SK-N-SH treated with all-trans-retinoic acid at 6 μM for 48 hours (cell line): ENCODE measurements around the gene C3orf18.

Experiments
- ATAC-seq: fragments of 200-7000 bp; cut with Tn5 transposase; 3 replicates; pipeline ENCODE4 v1.9.1; 2020; ENCODE audit warnings: mild to moderate bottlenecking, moderate library complexity
- ARNTL ChIP-seq: fragments of 450-650 bp; formaldehyde crosslinking; IDR thresholded peaks from 2 replicates; pipeline ENCODE4 v1.5.0; 2020; ENCODE audit warnings: low read depth, mild to moderate bottlenecking, moderate library complexity, borderline replicate concordance
- BACH2 ChIP-seq: fragments of 250-450 bp; sonication (Bioruptor Pico); IDR thresholded peaks from 2 replicates; pipeline ENCODE4 v1.9.0; 2021; ENCODE audit warnings: mild to moderate bottlenecking, borderline replicate concordance
- CSDC2 ChIP-seq: fragments of 250-450 bp; sonication (Bioruptor Pico); IDR thresholded peaks from 2 replicates; pipeline ENCODE4 v1.5.0; 2020; ENCODE audit warnings: mild to moderate bottlenecking, moderate library complexity
- ESRRG ChIP-seq: fragments of 250-450 bp; sonication (Bioruptor Pico); IDR thresholded peaks from 2 replicates; pipeline ENCODE4 v1.6.1; 2021; ENCODE audit warnings: mild to moderate bottlenecking
- GLIS3 ChIP-seq: fragments of 250-450 bp; sonication (Bioruptor Pico); IDR thresholded peaks from 2 replicates; pipeline ENCODE4 v1.5.0; 2020; ENCODE audit warnings: mild to moderate bottlenecking, moderate library complexity
- ISL1 ChIP-seq: fragments of 250-450 bp; sonication (Bioruptor Pico); IDR thresholded peaks from 2 replicates; pipeline ENCODE4 v2.1.2; 2022; ENCODE audit warnings: mild to moderate bottlenecking, moderate library complexity
- OSR1 ChIP-seq: fragments of 250-450 bp; sonication (Bioruptor Pico); IDR thresholded peaks from 2 replicates; pipeline ENCODE4 v1.8.0; 2022; ENCODE audit warnings: moderate library complexity, mild to moderate bottlenecking, inconsistent platforms
- PPARA ChIP-seq: fragments of 250-450 bp; sonication (Bioruptor Pico); IDR thresholded peaks from 2 replicates; pipeline ENCODE4 v1.5.0; 2020; ENCODE audit warnings: mild to moderate bottlenecking, borderline replicate concordance
- RARB ChIP-seq: fragments of 250-450 bp; sonication (Bioruptor Pico); IDR thresholded peaks from 2 replicates; pipeline ENCODE4 v1.8.0; 2021; ENCODE audit warnings: mild to moderate bottlenecking, moderate library complexity
- SNAI2 ChIP-seq: fragments of 250-450 bp; sonication (Bioruptor Pico); IDR thresholded peaks from 2 replicates; pipeline ENCODE4 v1.5.0; 2020; ENCODE audit warnings: mild to moderate bottlenecking, moderate library complexity
- TOX ChIP-seq: fragments of 250-450 bp; sonication (Bioruptor Pico); IDR thresholded peaks from 2 replicates; pipeline ENCODE4 v1.8.0; 2021; ENCODE audit warnings: mild to moderate bottlenecking, moderate library complexity, borderline replicate concordance
- ZC3H10 ChIP-seq: fragments of 250-450 bp; sonication (Bioruptor Pico); IDR thresholded peaks from 2 replicates; pipeline ENCODE4 v1.5.1; 2021; ENCODE audit warnings: mild to moderate bottlenecking, moderate library complexity
- ZFP3 ChIP-seq: fragments of 250-450 bp; sonication (Bioruptor Pico); IDR thresholded peaks from 2 replicates; pipeline ENCODE4 v1.5.0; 2020; ENCODE audit warnings: mild to moderate bottlenecking, moderate library complexity
- ZNF565 ChIP-seq: fragments of 450-650 bp; formaldehyde crosslinking; conservative IDR thresholded peaks from 2 replicates; pipeline ENCODE4 v1.5.0; 2020; ENCODE audit warnings: low read depth, mild to moderate bottlenecking, moderate library complexity
- ZNF70 ChIP-seq: fragments of 450-650 bp; formaldehyde crosslinking; IDR thresholded peaks from 2 replicates; pipeline ENCODE4 v1.5.0; 2020; ENCODE audit warnings: mild to moderate bottlenecking, moderate library complexity
- ZNF8 ChIP-seq: fragments of 450-650 bp; formaldehyde crosslinking; IDR thresholded peaks from 2 replicates; pipeline ENCODE4 v1.5.0; 2020; ENCODE audit warnings: mild to moderate bottlenecking, moderate library complexity
- TF ChIP-seq, protein P1 (sequence below): fragments of 250-450 bp; sonication (Bioruptor Pico); IDR thresholded peaks from 2 replicates; pipeline ENCODE4 v1.8.0; 2020; ENCODE audit warnings: mild to moderate bottlenecking, moderate library complexity, borderline replicate concordance
- TF ChIP-seq, protein P2 (sequence below): fragments of 250-450 bp; sonication (Bioruptor Pico); IDR thresholded peaks from 2 replicates; pipeline ENCODE4 v1.8.0; 2021; ENCODE audit warnings: low read depth, mild to moderate bottlenecking, moderate library complexity, borderline replicate concordance
- TF ChIP-seq, protein P3 (sequence below): fragments of 250-450 bp; sonication (Bioruptor Pico); IDR thresholded peaks from 2 replicates; pipeline ENCODE4 v1.5.1; 2020; ENCODE audit warnings: low read depth, mild to moderate bottlenecking, moderate library complexity
- TF ChIP-seq, protein P4 (sequence below): fragments of 250-450 bp; sonication (Bioruptor Pico); IDR thresholded peaks from 2 replicates; pipeline ENCODE4 v1.5.1; 2021; ENCODE audit warnings: mild to moderate bottlenecking, moderate library complexity
- TF ChIP-seq, protein P5 (sequence below): fragments of 250-450 bp; sonication (Bioruptor Pico); IDR thresholded peaks from 2 replicates; pipeline ENCODE4 v1.5.0; 2020; ENCODE audit warnings: mild to moderate bottlenecking, moderate library complexity

The C3orf18 gene

DNA sequence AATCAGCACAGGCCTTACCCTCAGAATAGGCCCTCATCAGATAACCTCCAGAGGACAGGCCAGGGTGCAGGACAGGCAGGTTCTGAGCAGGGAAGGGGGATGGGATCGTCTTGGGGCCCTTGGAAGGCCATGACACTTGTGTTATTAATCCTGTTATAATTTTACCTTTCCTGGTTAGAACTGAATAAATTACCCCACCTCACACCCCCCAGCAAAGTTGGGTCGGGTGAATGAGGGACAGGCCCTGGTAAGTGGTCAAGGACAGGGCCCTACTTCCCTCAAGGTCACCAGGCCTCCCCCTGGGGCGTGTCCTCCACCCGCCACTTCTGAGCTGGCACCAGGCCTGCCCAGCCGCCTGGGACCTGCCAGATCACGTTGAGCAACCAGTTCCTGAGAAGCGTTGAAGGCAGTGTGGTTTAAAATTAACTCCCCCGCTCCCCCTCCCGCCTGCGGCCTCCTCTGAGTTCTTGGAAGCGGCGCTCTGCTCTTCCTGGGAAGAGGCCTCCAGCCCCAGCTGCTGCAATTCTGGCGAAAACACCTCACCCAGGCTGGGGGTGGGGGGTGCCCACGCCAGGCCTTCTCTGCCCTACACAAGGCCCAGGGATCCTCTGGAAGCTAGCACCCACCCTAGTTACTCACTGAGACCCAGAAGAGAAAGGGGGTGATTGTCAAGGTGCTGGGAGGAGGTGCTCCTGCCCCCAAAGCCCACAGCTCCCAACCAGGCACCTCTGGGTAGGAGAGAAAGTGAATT lies 33.5 kb upstream of the C3orf18 start:
- TF ChIP-seq GLIS3 (peak; percentile 78; the same call in 1 of the 2 replicates), ISL1 (CRISPR knock-in tag) (peak; percentile 23; the same call in 1 of the 2 replicates), RARB (CRISPR knock-in tag) (no peak)
- peak; percentile 94 for ATAC-seq

DNA sequence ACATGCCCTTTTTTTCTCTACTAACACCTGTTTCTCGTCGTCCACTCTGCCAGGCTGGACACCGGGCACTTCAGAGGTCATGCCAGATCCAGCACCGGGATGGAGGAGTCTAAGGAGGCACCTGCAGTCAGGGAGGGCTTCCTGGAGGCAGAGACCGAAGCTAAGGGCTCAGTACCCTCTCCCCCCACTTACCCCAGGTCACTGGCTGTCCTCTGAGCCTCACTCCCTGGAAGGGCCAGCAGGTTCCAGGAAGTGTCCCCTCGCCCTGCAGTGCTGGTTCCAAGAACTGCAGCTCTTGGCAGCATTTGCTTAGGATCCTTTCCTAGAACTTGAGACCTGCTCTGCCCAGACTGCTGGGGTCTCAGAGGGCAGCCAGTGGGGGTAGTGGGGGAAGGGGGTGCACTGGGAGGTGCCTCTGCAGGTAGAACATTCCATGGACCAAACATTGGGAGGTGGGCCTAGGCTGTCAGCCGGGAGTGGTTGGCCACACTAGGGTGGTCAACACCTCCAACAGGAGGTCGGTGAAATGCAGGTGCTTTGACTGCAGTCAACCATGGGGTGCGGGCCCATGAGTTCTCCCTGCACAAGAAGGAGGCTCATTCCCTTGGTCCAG lies 32.7 kb upstream of the C3orf18 start:
- ATAC-seq, result no peak
- TF ChIP-seq ZNF8 (CRISPR knock-in tag) (no peak), GLIS3 (no peak), ZNF70 (CRISPR knock-in tag) (no peak), PPARA (CRISPR knock-in tag) (no peak), ZNF565 (CRISPR knock-in tag) (no peak), ZC3H10 (CRISPR knock-in tag) (no peak)
- TF ChIP-seq, protein P1, sequence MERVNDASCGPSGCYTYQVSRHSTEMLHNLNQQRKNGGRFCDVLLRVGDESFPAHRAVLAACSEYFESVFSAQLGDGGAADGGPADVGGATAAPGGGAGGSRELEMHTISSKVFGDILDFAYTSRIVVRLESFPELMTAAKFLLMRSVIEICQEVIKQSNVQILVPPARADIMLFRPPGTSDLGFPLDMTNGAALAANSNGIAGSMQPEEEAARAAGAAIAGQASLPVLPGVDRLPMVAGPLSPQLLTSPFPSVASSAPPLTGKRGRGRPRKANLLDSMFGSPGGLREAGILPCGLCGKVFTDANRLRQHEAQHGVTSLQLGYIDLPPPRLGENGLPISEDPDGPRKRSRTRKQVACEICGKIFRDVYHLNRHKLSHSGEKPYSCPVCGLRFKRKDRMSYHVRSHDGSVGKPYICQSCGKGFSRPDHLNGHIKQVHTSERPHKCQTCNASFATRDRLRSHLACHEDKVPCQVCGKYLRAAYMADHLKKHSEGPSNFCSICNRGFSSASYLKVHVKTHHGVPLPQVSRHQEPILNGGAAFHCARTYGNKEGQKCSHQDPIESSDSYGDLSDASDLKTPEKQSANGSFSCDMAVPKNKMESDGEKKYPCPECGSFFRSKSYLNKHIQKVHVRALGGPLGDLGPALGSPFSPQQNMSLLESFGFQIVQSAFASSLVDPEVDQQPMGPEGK (CRISPR knock-in tag), result no peak
- TF ChIP-seq, protein P2, sequence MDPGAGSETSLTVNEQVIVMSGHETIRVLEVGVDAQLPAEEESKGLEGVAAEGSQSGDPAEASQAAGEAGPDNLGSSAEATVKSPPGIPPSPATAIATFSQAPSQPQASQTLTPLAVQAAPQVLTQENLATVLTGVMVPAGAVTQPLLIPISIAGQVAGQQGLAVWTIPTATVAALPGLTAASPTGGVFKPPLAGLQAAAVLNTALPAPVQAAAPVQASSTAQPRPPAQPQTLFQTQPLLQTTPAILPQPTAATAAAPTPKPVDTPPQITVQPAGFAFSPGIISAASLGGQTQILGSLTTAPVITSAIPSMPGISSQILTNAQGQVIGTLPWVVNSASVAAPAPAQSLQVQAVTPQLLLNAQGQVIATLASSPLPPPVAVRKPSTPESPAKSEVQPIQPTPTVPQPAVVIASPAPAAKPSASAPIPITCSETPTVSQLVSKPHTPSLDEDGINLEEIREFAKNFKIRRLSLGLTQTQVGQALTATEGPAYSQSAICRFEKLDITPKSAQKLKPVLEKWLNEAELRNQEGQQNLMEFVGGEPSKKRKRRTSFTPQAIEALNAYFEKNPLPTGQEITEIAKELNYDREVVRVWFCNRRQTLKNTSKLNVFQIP (CRISPR knock-in tag), result no peak
- TF ChIP-seq, all 23 proteins: peak for 0

DNA sequence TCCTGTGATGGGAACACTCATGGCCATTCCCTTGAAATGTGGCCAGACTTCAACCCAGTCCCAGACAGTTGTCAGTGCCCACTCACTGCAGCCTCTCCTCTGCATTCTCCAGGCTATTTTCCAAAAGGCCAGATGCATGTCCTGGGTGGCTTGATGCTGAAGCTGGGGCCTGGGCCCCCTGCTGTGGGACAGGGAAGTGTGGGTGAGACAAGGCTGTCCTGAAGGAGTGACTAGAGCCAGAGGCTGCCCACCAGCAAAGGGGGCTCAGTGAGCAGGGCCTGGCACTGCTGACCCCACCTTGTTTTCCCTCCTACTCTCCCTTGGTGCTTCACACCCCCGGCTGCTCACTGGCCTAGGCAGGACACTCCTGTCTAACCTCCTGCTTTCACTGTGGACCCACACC lies 32.2 kb upstream of the C3orf18 start:
- ATAC-seq, result no peak
- TF ChIP-seq, protein P3, sequence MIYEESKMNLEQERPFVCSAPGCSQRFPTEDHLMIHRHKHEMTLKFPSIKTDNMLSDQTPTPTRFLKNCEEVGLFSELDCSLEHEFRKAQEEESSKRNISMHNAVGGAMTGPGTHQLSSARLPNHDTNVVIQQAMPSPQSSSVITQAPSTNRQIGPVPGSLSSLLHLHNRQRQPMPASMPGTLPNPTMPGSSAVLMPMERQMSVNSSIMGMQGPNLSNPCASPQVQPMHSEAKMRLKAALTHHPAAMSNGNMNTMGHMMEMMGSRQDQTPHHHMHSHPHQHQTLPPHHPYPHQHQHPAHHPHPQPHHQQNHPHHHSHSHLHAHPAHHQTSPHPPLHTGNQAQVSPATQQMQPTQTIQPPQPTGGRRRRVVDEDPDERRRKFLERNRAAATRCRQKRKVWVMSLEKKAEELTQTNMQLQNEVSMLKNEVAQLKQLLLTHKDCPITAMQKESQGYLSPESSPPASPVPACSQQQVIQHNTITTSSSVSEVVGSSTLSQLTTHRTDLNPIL (CRISPR knock-in tag), result no peak
- TF ChIP-seq ESRRG (CRISPR knock-in tag) (no peak), BACH2 (CRISPR knock-in tag) (no peak), PPARA (CRISPR knock-in tag) (no peak)

DNA sequence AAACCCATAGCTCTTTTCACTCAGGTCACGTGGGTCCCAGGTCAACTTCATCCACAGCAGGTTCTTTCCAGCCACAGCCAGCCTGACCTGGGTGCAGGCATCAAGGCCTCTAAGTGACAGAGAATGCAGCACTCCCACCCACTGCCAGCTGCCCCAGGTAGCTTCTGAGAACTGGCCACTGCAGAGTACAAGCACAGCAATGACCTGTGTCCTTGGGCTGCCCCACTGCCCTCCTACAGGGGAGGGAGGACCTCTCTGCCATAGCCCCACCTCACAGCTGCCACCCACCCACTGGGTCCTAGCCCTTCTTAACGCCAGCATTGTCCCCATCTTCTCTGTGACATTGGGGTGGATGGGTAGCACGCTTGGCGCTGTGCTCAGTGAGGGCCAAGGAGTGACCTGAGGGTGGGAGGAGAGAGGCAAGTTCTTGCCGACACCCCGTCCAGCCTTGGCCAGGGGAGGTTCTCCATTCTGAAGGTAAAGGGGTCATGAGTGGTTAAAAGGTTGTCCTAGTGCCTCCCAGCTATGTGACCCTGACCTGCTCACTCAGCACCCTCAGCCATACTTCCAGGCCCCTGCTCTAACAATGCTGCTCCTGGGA lies 31.7 kb upstream of the C3orf18 start:
- no peak for ATAC-seq
- no peak for TF ChIP-seq CSDC2 (CRISPR knock-in tag)
- TF ChIP-seq ZC3H10 (CRISPR knock-in tag), result no peak
- TF ChIP-seq SNAI2, result no peak
- TF ChIP-seq ZNF8 (CRISPR knock-in tag), result no peak
- TF ChIP-seq, protein P4, sequence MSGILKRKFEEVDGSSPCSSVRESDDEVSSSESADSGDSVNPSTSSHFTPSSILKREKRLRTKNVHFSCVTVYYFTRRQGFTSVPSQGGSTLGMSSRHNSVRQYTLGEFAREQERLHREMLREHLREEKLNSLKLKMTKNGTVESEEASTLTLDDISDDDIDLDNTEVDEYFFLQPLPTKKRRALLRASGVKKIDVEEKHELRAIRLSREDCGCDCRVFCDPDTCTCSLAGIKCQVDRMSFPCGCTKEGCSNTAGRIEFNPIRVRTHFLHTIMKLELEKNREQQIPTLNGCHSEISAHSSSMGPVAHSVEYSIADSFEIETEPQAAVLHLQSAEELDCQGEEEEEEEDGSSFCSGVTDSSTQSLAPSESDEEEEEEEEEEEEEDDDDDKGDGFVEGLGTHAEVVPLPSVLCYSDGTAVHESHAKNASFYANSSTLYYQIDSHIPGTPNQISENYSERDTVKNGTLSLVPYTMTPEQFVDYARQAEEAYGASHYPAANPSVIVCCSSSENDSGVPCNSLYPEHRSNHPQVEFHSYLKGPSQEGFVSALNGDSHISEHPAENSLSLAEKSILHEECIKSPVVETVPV, result no peak
- TF ChIP-seq ZNF565 (CRISPR knock-in tag), result no peak
- TF ChIP-seq, protein P5, sequence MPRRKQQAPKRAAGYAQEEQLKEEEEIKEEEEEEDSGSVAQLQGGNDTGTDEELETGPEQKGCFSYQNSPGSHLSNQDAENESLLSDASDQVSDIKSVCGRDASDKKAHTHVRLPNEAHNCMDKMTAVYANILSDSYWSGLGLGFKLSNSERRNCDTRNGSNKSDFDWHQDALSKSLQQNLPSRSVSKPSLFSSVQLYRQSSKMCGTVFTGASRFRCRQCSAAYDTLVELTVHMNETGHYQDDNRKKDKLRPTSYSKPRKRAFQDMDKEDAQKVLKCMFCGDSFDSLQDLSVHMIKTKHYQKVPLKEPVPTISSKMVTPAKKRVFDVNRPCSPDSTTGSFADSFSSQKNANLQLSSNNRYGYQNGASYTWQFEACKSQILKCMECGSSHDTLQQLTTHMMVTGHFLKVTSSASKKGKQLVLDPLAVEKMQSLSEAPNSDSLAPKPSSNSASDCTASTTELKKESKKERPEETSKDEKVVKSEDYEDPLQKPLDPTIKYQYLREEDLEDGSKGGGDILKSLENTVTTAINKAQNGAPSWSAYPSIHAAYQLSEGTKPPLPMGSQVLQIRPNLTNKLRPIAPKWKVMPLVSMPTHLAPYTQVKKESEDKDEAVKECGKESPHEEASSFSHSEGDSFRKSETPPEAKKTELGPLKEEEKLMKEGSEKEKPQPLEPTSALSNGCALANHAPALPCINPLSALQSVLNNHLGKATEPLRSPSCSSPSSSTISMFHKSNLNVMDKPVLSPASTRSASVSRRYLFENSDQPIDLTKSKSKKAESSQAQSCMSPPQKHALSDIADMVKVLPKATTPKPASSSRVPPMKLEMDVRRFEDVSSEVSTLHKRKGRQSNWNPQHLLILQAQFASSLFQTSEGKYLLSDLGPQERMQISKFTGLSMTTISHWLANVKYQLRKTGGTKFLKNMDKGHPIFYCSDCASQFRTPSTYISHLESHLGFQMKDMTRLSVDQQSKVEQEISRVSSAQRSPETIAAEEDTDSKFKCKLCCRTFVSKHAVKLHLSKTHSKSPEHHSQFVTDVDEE, result no peak
- no peak for TF ChIP-seq BACH2 (CRISPR knock-in tag)
- TF ChIP-seq ZFP3, result no peak
- TF ChIP-seq, protein P2 (CRISPR knock-in tag), result no peak
- TF ChIP-seq, protein P3 (CRISPR knock-in tag), result no peak
- TF ChIP-seq PPARA (CRISPR knock-in tag), result no peak
- no peak for TF ChIP-seq OSR1 (CRISPR knock-in tag)
- no peak for TF ChIP-seq ARNTL (CRISPR knock-in tag)
- no peak for TF ChIP-seq RARB (CRISPR knock-in tag)
- no peak for TF ChIP-seq TOX
- TF ChIP-seq, all 23 proteins: peak for 0
